ENCODE data around the gene NPAS3.

DNA sequence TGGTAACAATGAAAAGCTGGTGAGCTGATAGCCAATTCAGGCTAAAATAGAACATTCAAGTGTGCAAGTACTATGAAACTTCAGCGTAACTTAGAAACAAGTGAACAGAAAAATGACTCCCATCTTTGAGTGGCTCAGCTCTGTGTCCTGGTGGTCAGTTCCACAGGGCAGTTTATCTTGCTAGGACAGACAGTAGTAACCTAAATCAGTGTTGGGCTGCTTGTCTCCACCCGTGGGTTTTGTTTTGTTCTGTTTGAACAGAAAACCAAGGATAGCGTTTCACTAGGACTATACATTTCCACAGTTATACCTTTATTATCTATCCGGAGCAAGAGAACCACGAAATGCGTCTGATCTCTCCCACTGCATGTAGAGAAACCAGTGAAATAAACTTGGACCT, 544.4 kb downstream of the NPAS3 start:
- TF ChIP-seq, protein P1, sequence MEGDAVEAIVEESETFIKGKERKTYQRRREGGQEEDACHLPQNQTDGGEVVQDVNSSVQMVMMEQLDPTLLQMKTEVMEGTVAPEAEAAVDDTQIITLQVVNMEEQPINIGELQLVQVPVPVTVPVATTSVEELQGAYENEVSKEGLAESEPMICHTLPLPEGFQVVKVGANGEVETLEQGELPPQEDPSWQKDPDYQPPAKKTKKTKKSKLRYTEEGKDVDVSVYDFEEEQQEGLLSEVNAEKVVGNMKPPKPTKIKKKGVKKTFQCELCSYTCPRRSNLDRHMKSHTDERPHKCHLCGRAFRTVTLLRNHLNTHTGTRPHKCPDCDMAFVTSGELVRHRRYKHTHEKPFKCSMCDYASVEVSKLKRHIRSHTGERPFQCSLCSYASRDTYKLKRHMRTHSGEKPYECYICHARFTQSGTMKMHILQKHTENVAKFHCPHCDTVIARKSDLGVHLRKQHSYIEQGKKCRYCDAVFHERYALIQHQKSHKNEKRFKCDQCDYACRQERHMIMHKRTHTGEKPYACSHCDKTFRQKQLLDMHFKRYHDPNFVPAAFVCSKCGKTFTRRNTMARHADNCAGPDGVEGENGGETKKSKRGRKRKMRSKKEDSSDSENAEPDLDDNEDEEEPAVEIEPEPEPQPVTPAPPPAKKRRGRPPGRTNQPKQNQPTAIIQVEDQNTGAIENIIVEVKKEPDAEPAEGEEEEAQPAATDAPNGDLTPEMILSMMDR (IDR thresholded peaks at IDR 0.05), result no peak
- no peak for TF ChIP-seq EZH2 (IDR thresholded peaks at IDR 0.05)
